Caco-2 (cell line): ENCODE data around the gene IRX3. TPM values are rescaled to one million over a fixed set of nuclear protein-coding genes. Genes with fewer than 3 reads are reported as not detected.

ENCODE experiments used
- BruUV-seq: library from RNA; stranded (reverse); fragments of 400-500 nt; replicated peaks from 2 replicates; lab custom pipeline; 2021; lab: Mats Ljungman, UMichigan
- CTCF ChIA-PET: fragments of 300-600 bp; sonication (Branson Sonifier 250); formaldehyde crosslinking; loops from one replicate; lab custom pipeline; 2022; ENCODE audit warnings: antibody characterized with exemption; lab: Charles Lee
- POLR2A ChIA-PET: fragments of 300-600 bp; sonication (Branson Sonifier 250); formaldehyde crosslinking; loops from one replicate; lab custom pipeline; 2022; ENCODE audit warnings: antibody characterized with exemption; lab: Charles Lee
- DNase-seq, 2 experiments: peaks; one replicate each; pipeline versions ENCODE4 v3.0.0 to v3.0.0-alpha.2; 2020 to 2022
- H3K27me3 ChIP-seq: replicated peaks from 2 replicates; pipeline ENCODE4 v1.6.0; 2011; ENCODE audit warnings: low read length; ENCODE audit not compliant: control insufficient read depth, insufficient read depth
- H3K36me3 ChIP-seq: 2 replicates; pipeline ENCODE4 v1.5.1; 2011; ENCODE audit warnings: low read length; ENCODE audit not compliant: control insufficient read depth, insufficient read depth
- H3K4me1 ChIP-seq: fragments of 250-450 bp; sonication (Bioruptor Pico); 2 replicates; pipeline ENCODE4 v1.5.1; 2020; ENCODE audit warnings: mild to moderate bottlenecking
- H3K4me3 ChIP-seq: 2 replicates; pipeline ENCODE4 v1.5.1; 2011; ENCODE audit warnings: low read depth, mild to moderate bottlenecking, control low read depth, low read length
- H3K9me3 ChIP-seq: fragments of 250-450 bp; sonication (Bioruptor Pico); 2 replicates; pipeline ENCODE4 v1.5.1; 2020; ENCODE audit warnings: mild to moderate bottlenecking, moderate library complexity
- H3K27ac Mint-ChIP-seq: one replicate; pipeline ENCODE4 v1.8.0; 2022; ENCODE audit warnings: mixed read lengths; ENCODE audit not compliant: unreplicated experiment
- H3K27me3 Mint-ChIP-seq: one replicate; pipeline ENCODE4 v1.8.0; 2022; ENCODE audit warnings: mixed read lengths; ENCODE audit not compliant: insufficient read depth, unreplicated experiment
- H3K36me3 Mint-ChIP-seq: one replicate; pipeline ENCODE4 v1.8.0; 2022; ENCODE audit warnings: mild to moderate bottlenecking, mixed read lengths; ENCODE audit not compliant: insufficient read depth, unreplicated experiment
- H3K4me1 Mint-ChIP-seq: one replicate; pipeline ENCODE4 v1.8.0; 2022; ENCODE audit warnings: low read depth, mixed read lengths; ENCODE audit not compliant: unreplicated experiment
- H3K4me3 Mint-ChIP-seq: one replicate; pipeline ENCODE4 v1.8.0; 2022; ENCODE audit warnings: mild to moderate bottlenecking, moderate library complexity, mixed read lengths; ENCODE audit not compliant: unreplicated experiment
- H3K9me3 Mint-ChIP-seq: one replicate; pipeline ENCODE4 v1.8.0; 2022; ENCODE audit warnings: mixed read lengths; ENCODE audit not compliant: unreplicated experiment
- CTCF ChIP-seq, 2 experiments: fragments of 200-600 bp in 1 of 2; IDR thresholded peaks; 1 replicate in 1 of 2; 2 replicates in 1 of 2; pipeline versions ENCODE4 v1.5.1 to v1.8.0; 2011 to 2022; ENCODE audit warnings: antibody characterized with exemption in 1 of 2, control low read depth in 1 of 2, inconsistent platforms in 1 of 2, low read depth in 1 of 2, low read length in 1 of 2, mild to moderate bottlenecking in 1 of 2, moderate library complexity in 1 of 2; ENCODE audit not compliant: insufficient read depth in 1 of 2, severe bottlenecking in 1 of 2, unreplicated experiment in 1 of 2
- intact Hi-C: fragments of 100-400 bp; cut with micrococcal nuclease; formaldehyde crosslinking; loops from one replicate; pipeline ENCODE4 v1.10.0; 2022; ENCODE audit not compliant: unreplicated experiment
- total RNA-seq: library from RNA; stranded (reverse); gene quantifications from 2 replicates; pipeline ENCODE4 v1.2.3, GENCODE V29; 2022

IRX3 gene
- total RNA-seq, 1 experiment from 2014 or later = 73.3 TPM

GRCh38 chr16:54281535-54282201, 4.9 kb downstream of the IRX3 start:
- no peak for TF ChIP-seq CTCF (IDR thresholded peaks at IDR 0.05; ENCODE audit: insufficient read depth in 1 of 2, low read depth in 1 of 2, low read length in 1 of 2, severe bottlenecking in 1 of 2, unreplicated experiment in 1 of 2)
- ChIA-PET POLR2A (no interaction called here), CTCF (no interaction called here)
- H3K4me3 Mint-ChIP-seq = no peak overlapping the region
- no peaks in the 10 kb centered on the region for H3K27me3 ChIP-seq
- H3K36me3 Mint-ChIP-seq = peaks cover 67% of the 10 kb centered on the region
- intact Hi-C loops = loop anchor here (10.0 kb wide), 4 partner anchors 533 to 973 kb away; no protein-coding TSS in a partner anchor
- H3K4me1 ChIP-seq = 0 out of 2 replicates have a peak, but pooled peaks cover 5% of the 10 kb centered on the region
- no peak overlapping the region for H3K4me3 ChIP-seq
- no TSS peak for BruUV-seq
- H3K27me3 Mint-ChIP-seq = no peaks in the 10 kb centered on the region
- H3K4me1 Mint-ChIP-seq = peaks cover 7% of the 10 kb centered on the region
- H3K27ac Mint-ChIP-seq = no peak overlapping the region
- no peaks in the 10 kb centered on the region for H3K9me3 ChIP-seq
- H3K9me3 Mint-ChIP-seq = no peaks in the 10 kb centered on the region
- H3K36me3 ChIP-seq = no peaks in the 10 kb centered on the region
- no peak for DNase-seq

GRCh38 chr16:54280751-54281150, 5.8 kb downstream of the IRX3 start:
- no peak for TF ChIP-seq CTCF (IDR thresholded peaks at IDR 0.05; ENCODE audit: insufficient read depth in 1 of 2, low read depth in 1 of 2, low read length in 1 of 2, severe bottlenecking in 1 of 2, unreplicated experiment in 1 of 2)

GRCh38 chr16:54277845-54278703, 8.5 kb downstream of the IRX3 start:
- peaks cover 35% of the 10 kb centered on the region for H3K36me3 Mint-ChIP-seq
- Histone ChIP-seq H3K27me3 (no peaks in the 10 kb centered on the region), H3K9me3 (no peaks in the 10 kb centered on the region), H3K4me3 (no peak overlapping the region), H3K36me3 (no peaks in the 10 kb centered on the region), H3K4me1 (no peaks in the 10 kb centered on the region)
- CTCF ChIA-PET = no interaction called here
- no peaks in the 10 kb centered on the region for H3K4me1 Mint-ChIP-seq
- POLR2A ChIA-PET = no interaction called here
- H3K9me3 Mint-ChIP-seq = peaks cover 8% of the 10 kb centered on the region
- peak in 1 of 2 experiments; percentile 21 for DNase-seq
- H3K4me3 Mint-ChIP-seq = no peak overlapping the region
- H3K27me3 Mint-ChIP-seq = no peaks in the 10 kb centered on the region
- intact Hi-C loops = no loop called here
- TF ChIP-seq CTCF (IDR thresholded peaks at IDR 0.05; ENCODE audit: insufficient read depth in 1 of 2, low read depth in 1 of 2, low read length in 1 of 2, severe bottlenecking in 1 of 2, unreplicated experiment in 1 of 2) = no peak
- no TSS peak for BruUV-seq
- no peak overlapping the region for H3K27ac Mint-ChIP-seq

More at GRCh38 chr16:54280751-54281150, 5.8 kb downstream of the IRX3 start:
- Histone ChIP-seq H3K27me3 (no peaks in the 10 kb centered on the region), H3K4me1 (0 out of 2 replicates have a peak, but pooled peaks cover 5% of the 10 kb centered on the region), H3K36me3 (no peaks in the 10 kb centered on the region), H3K4me3 (no peak overlapping the region), H3K9me3 (no peaks in the 10 kb centered on the region)
- no peaks in the 10 kb centered on the region for H3K9me3 Mint-ChIP-seq
- H3K4me3 Mint-ChIP-seq = no peak overlapping the region
- no peaks in the 10 kb centered on the region for H3K27me3 Mint-ChIP-seq
- H3K27ac Mint-ChIP-seq = no peak overlapping the region
- peaks cover 59% of the 10 kb centered on the region for H3K36me3 Mint-ChIP-seq
- BruUV-seq = no TSS peak
- ChIA-PET POLR2A (no interaction called here), CTCF (no interaction called here)
- peaks cover 7% of the 10 kb centered on the region for H3K4me1 Mint-ChIP-seq
- peak in 1 of 2 experiments; percentile 37 for DNase-seq
- intact Hi-C loops = loop anchor here (10.0 kb wide), 4 partner anchors 534 to 974 kb away; no protein-coding TSS in a partner anchor
